Neural cell (in vitro differentiated cells): ENCODE data around the gene PAPPA2.

ENCODE experiments used
- CTCF ChIP-seq: fragments of 450-650 bp; IDR thresholded peaks from 2 replicates; pipeline ENCODE4 v1.5.1; 2014; ENCODE audit warnings: antibody characterized with exemption, mild to moderate bottlenecking, moderate library complexity; ENCODE audit not compliant: poor library complexity, severe bottlenecking
- EZH2 ChIP-seq: fragments of 200-600, 300-800 bp; shearing (Covaris generic), sonication (generic); IDR thresholded peaks from 2 replicates; pipeline ENCODE4 v1.6.1; 2014; ENCODE audit warnings: antibody characterized with exemption, low read length, borderline replicate concordance, mild to moderate bottlenecking; ENCODE audit not compliant: insufficient read depth, poor library complexity, severe bottlenecking
- POLR2AphosphoS5 ChIP-seq: IDR thresholded peaks from 2 replicates; pipeline ENCODE4 v1.6.1; 2012
- RAD21 ChIP-seq: fragments of 450-650 bp; conservative IDR thresholded peaks from 2 replicates; pipeline ENCODE4 v1.6.1; 2014; ENCODE audit warnings: antibody characterized with exemption, mild to moderate bottlenecking, moderate library complexity

DNA sequence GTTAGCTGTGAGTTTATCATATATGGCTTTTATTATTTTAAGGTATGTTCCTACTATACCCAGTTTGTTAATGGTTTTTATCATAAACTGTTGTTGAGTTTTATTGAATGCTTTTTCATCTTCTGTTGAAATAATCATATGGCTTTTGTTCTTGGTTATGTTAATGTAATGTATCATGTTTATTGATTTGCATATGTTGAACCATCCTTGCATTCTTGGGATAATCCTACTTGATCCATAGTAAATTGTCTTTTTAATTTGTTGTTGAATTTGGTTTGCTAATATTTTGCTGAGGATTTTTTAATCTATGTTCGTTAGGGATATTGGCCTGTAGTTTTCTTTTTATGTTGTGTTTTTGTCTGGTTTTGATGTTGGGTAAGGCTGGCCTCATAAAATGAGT lies 185.6 kb downstream of the PAPPA2 start:
- TF ChIP-seq CTCF (no peak), EZH2 (no peak), POLR2AphosphoS5 (no peak), RAD21 (no peak)
